H1 (cell line): Measurements from ENCODE around the gene ECI2. TPM values are rescaled to one million over a fixed set of nuclear protein-coding genes. Genes with fewer than 3 reads are reported as not detected.

Experiments used
- CBX8 ChIP-seq: fragments of 300-800, 300-1000 bp; sonication (generic); IDR thresholded peaks from 2 replicates; pipeline ENCODE4 v1.7.1; 2016; ENCODE audit warnings: low read depth, low read length, borderline replicate concordance
- SP2 ChIP-seq: IDR thresholded peaks from 2 replicates; pipeline ENCODE4 v1.6.1; 2012; ENCODE audit warnings: mild to moderate bottlenecking, low read length, inconsistent platforms
- TAF7 ChIP-seq: optimal IDR thresholded peaks from 2 replicates; pipeline ENCODE3; 2011; ENCODE audit warnings: low read depth, mild to moderate bottlenecking, inconsistent platforms, low read length, moderate library complexity, borderline replicate concordance
- polyA plus RNA-seq, 7 experiments: library from polyadenylated mRNA; depleted of rRNA in 3 of 7; stranded (reverse) in 5 of 7; unstranded in 2 of 7; fragments of >200 nt in 5 of 7; fragments of 200-250 nt in 2 of 7; gene quantifications; 1 replicate in 5 of 7; 2 replicates in 1 of 7; 4 replicates in 1 of 7; pipeline versions ENCODE4 v1.2.1 to v1.2.3, GENCODE V29; 2011 to 2013; ENCODE audit warnings: missing spikeins in 2 of 7, mixed read lengths in 2 of 7
- total RNA-seq: library from RNA; stranded (reverse); fragmentation: NEBNext Ultra II Directional; extraction: Animal tissue kit (Norgen Biotek cat#: 25700); gene quantifications from 2 replicates; pipeline ENCODE4 v1.2.1, GENCODE V29; 2021
- TF ChIP-seq, protein P1 (sequence below): fragments of 300-600 bp; sonication (generic); IDR thresholded peaks from 2 replicates; pipeline ENCODE4 v1.7.1; 2012; ENCODE audit warnings: low read length, moderate library complexity, mild to moderate bottlenecking, inconsistent platforms; ENCODE audit not compliant: insufficient replicate concordance

Gene ECI2
- total and polyA plus RNA-seq, 2 of the 8 experiments (the other 6 are each of a cell fraction or from before 2014, with no cell fraction given) = 40.4 to 70.8 TPM

GRCh38 chr6:4128748-4129147 lies 6.6 kb downstream of the ECI2 start (continued):
- TF ChIP-seq, protein P1, sequence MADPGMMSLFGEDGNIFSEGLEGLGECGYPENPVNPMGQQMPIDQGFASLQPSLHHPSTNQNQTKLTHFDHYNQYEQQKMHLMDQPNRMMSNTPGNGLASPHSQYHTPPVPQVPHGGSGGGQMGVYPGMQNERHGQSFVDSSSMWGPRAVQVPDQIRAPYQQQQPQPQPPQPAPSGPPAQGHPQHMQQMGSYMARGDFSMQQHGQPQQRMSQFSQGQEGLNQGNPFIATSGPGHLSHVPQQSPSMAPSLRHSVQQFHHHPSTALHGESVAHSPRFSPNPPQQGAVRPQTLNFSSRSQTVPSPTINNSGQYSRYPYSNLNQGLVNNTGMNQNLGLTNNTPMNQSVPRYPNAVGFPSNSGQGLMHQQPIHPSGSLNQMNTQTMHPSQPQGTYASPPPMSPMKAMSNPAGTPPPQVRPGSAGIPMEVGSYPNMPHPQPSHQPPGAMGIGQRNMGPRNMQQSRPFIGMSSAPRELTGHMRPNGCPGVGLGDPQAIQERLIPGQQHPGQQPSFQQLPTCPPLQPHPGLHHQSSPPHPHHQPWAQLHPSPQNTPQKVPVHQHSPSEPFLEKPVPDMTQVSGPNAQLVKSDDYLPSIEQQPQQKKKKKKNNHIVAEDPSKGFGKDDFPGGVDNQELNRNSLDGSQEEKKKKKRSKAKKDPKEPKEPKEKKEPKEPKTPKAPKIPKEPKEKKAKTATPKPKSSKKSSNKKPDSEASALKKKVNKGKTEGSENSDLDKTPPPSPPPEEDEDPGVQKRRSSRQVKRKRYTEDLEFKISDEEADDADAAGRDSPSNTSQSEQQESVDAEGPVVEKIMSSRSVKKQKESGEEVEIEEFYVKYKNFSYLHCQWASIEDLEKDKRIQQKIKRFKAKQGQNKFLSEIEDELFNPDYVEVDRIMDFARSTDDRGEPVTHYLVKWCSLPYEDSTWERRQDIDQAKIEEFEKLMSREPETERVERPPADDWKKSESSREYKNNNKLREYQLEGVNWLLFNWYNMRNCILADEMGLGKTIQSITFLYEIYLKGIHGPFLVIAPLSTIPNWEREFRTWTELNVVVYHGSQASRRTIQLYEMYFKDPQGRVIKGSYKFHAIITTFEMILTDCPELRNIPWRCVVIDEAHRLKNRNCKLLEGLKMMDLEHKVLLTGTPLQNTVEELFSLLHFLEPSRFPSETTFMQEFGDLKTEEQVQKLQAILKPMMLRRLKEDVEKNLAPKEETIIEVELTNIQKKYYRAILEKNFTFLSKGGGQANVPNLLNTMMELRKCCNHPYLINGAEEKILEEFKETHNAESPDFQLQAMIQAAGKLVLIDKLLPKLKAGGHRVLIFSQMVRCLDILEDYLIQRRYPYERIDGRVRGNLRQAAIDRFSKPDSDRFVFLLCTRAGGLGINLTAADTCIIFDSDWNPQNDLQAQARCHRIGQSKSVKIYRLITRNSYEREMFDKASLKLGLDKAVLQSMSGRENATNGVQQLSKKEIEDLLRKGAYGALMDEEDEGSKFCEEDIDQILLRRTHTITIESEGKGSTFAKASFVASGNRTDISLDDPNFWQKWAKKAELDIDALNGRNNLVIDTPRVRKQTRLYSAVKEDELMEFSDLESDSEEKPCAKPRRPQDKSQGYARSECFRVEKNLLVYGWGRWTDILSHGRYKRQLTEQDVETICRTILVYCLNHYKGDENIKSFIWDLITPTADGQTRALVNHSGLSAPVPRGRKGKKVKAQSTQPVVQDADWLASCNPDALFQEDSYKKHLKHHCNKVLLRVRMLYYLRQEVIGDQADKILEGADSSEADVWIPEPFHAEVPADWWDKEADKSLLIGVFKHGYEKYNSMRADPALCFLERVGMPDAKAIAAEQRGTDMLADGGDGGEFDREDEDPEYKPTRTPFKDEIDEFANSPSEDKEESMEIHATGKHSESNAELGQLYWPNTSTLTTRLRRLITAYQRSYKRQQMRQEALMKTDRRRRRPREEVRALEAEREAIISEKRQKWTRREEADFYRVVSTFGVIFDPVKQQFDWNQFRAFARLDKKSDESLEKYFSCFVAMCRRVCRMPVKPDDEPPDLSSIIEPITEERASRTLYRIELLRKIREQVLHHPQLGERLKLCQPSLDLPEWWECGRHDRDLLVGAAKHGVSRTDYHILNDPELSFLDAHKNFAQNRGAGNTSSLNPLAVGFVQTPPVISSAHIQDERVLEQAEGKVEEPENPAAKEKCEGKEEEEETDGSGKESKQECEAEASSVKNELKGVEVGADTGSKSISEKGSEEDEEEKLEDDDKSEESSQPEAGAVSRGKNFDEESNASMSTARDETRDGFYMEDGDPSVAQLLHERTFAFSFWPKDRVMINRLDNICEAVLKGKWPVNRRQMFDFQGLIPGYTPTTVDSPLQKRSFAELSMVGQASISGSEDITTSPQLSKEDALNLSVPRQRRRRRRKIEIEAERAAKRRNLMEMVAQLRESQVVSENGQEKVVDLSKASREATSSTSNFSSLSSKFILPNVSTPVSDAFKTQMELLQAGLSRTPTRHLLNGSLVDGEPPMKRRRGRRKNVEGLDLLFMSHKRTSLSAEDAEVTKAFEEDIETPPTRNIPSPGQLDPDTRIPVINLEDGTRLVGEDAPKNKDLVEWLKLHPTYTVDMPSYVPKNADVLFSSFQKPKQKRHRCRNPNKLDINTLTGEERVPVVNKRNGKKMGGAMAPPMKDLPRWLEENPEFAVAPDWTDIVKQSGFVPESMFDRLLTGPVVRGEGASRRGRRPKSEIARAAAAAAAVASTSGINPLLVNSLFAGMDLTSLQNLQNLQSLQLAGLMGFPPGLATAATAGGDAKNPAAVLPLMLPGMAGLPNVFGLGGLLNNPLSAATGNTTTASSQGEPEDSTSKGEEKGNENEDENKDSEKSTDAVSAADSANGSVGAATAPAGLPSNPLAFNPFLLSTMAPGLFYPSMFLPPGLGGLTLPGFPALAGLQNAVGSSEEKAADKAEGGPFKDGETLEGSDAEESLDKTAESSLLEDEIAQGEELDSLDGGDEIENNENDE = no peak
- TF ChIP-seq SP2 (no peak), CBX8 (no peak), TAF7 (no peak)
- TF ChIP-seq, all 59 proteins: peak for 0
